Occipital lobe (tissue), 2 donors: ENCODE measurements around the gene TNFRSF21. TPM values are rescaled to one million over a fixed set of nuclear protein-coding genes. Genes with fewer than 3 reads are reported as not detected.
"Not testable (repeated sequence)": the region's sequence is repeated elsewhere in the genome, so short reads cannot be mapped to it uniquely, and the experiment has no call there.

Experiments used
- DNase-seq: peaks from one replicate; lab custom pipeline; 2025; lab: John Stamatoyannopoulos, UW
- total RNA-seq: library from RNA; depleted of rRNA; stranded (reverse); fragments of >200 nt; gene quantifications from one replicate; pipeline ENCODE4 v1.2.3, GENCODE V29; 2014

The TNFRSF21 gene
- total RNA-seq, 1 donor from 2014 or later = 42.6 TPM

GRCh38 chr6:47223251-47223650 lies 86.5 kb downstream of the TNFRSF21 start:
- DNase-seq = not testable (repeated sequence)

GRCh38 chr6:47221565-47221964 lies 88.1 kb downstream of the TNFRSF21 start:
- DNase-seq = no peak

GRCh38 chr6:47209632-47210031 lies 100.1 kb downstream of the TNFRSF21 start:
- DNase-seq = no peak

- DNase-seq = no peak
These were observed 102.4 kb downstream of the TNFRSF21 start for GRCh38 chr6:47207261-47207660.

GRCh38 chr6:47206626-47207025 lies 103.1 kb downstream of the TNFRSF21 start:
- no peak for DNase-seq

- no peak for DNase-seq
These were observed 105.6 kb downstream of the TNFRSF21 start for GRCh38 chr6:47203938-47204611.

- no peak for DNase-seq
These were observed 106.3 kb downstream of the TNFRSF21 start for GRCh38 chr6:47203266-47203937.

- no peak for DNase-seq
These were observed 107.0 kb downstream of the TNFRSF21 start for GRCh38 chr6:47202644-47203205.

GRCh38 chr6:47200536-47201334 lies 109.0 kb downstream of the TNFRSF21 start:
- no peak for DNase-seq

- DNase-seq = no peak
These were observed 111.7 kb downstream of the TNFRSF21 start for GRCh38 chr6:47197682-47198640.

- no peak for DNase-seq
These were observed 113.6 kb downstream of the TNFRSF21 start for GRCh38 chr6:47196113-47196512.

GRCh38 chr6:47195011-47195650 lies 114.6 kb downstream of the TNFRSF21 start:
- DNase-seq = no peak

- DNase-seq = no peak
These were observed 121.1 kb downstream of the TNFRSF21 start for GRCh38 chr6:47188588-47189021.

- DNase-seq = no peak
These were observed 121.7 kb downstream of the TNFRSF21 start for GRCh38 chr6:47187893-47188587.

- no peak for DNase-seq
These were observed 122.6 kb downstream of the TNFRSF21 start for GRCh38 chr6:47187113-47187512.

- no peak for DNase-seq
These were observed 127.3 kb downstream of the TNFRSF21 start for GRCh38 chr6:47182291-47182957.

GRCh38 chr6:47181681-47182080 lies 128.0 kb downstream of the TNFRSF21 start:
- DNase-seq = no peak
